Panc1 (cell line): Measurements from ENCODE around the gene IQSEC1.

ENCODE experiments used
- CTCF ChIP-seq: fragments of 450-650 bp; IDR thresholded peaks from 2 replicates; pipeline ENCODE4 v1.5.1; 2017; ENCODE audit warnings: mild to moderate bottlenecking
- REST ChIP-seq, 2 experiments: IDR thresholded peaks; 2 replicates each; pipeline ENCODE4 v1.6.1; 2011 to 2012; ENCODE audit warnings: low read depth in 2 of 2, control low read depth in 1 of 2, low read length in 1 of 2, mild to moderate bottlenecking in 1 of 2, moderate library complexity in 1 of 2; ENCODE audit not compliant: insufficient read depth in 1 of 2
- TCF7L2 ChIP-seq: IDR thresholded peaks from 2 replicates; pipeline ENCODE4 v1.6.1; 2011; ENCODE audit warnings: mild to moderate bottlenecking, low read depth, low read length, inconsistent platforms

GRCh38 chr3:12983319-12983718, 89.9 kb downstream of the IQSEC1 start:
- TF ChIP-seq CTCF (no peak), REST (IDR thresholded peaks at IDR 0.05; ENCODE audit: insufficient read depth in 1 of 2, low read depth in 2 of 2, low read length in 1 of 2) (no peak), TCF7L2 (no peak)
